22Rv1 (cell line): Measurements from ENCODE around the gene MTREX.

ENCODE experiments used
- CTCF ChIP-seq: fragments of 450-650 bp; IDR thresholded peaks from 2 replicates; pipeline ENCODE4 v1.5.1; 2017; ENCODE audit warnings: mild to moderate bottlenecking
- ZFX ChIP-seq: fragments of 450-650 bp; IDR thresholded peaks from 2 replicates; pipeline ENCODE4 v1.6.1; 2017; ENCODE audit warnings: antibody characterized with exemption, borderline replicate concordance

DNA sequence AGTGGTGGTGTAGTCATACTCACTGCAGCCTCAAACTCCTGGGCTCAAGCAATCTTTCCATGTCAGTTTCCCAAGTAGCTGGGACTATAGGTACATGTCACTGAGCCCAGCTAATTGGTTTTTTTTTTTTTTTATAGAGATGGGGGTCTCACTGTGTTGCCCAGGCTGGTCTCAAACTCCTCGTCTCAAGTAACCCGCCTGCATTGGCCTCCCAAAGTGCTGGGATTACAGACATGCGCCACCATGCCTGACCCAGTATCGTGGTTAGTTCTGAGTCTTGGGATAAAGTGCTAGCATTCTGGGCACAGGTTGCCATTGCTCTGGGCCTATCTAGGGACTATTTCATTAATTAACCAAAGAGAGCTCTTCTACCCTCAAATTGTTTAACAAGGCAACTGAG, 118.7 kb downstream of the MTREX start:
- TF ChIP-seq CTCF: no peak
- no peak for TF ChIP-seq ZFX
